ENCODE measurements around the gene IRF6.
"Not testable (repeated sequence)": the region's sequence is repeated elsewhere in the genome, so short reads cannot be mapped to it uniquely, and the experiment has no call there.

Gene IRF6

GRCh38 chr1:209822706-209823105, 16.8 kb upstream of the IRF6 start:
- DNase-seq, result no peak

GRCh38 chr1:209820986-209821385, 15.0 kb upstream of the IRF6 start:
- DNase-seq, result no peak

- no peak for DNase-seq
Observed at GRCh38 chr1:209819058-209819457, 13.1 kb upstream of the IRF6 start.

GRCh38 chr1:209817691-209818090, 11.7 kb upstream of the IRF6 start:
- DNase-seq, result no peak

GRCh38 chr1:209816923-209817322, 11.0 kb upstream of the IRF6 start:
- no peak for DNase-seq

- DNase-seq, result no peak
Observed at GRCh38 chr1:209815931-209816341, 10.0 kb upstream of the IRF6 start.

- DNase-seq, result no peak
Observed at GRCh38 chr1:209815490-209815889, 9.5 kb upstream of the IRF6 start.

GRCh38 chr1:209813902-209814301, 8.0 kb upstream of the IRF6 start:
- no peak for DNase-seq

- no peak for DNase-seq
Observed at GRCh38 chr1:209810783-209811182, 4.8 kb upstream of the IRF6 start.

GRCh38 chr1:209809611-209810010, 3.7 kb upstream of the IRF6 start:
- no peak for DNase-seq

GRCh38 chr1:209808059-209808581, 2.2 kb upstream of the IRF6 start:
- peak; percentile 29 for DNase-seq

- DNase-seq, result no peak
Observed at GRCh38 chr1:209807509-209807908, 1.6 kb upstream of the IRF6 start.

- no peak for DNase-seq
Observed at GRCh38 chr1:209805341-209805781, 581 bp downstream of the IRF6 start.

GRCh38 chr1:209803568-209803967, 2.4 kb downstream of the IRF6 start:
- no peak for DNase-seq

GRCh38 chr1:209802780-209803152, 3.2 kb downstream of the IRF6 start:
- DNase-seq, result no peak

- DNase-seq, result no peak
Observed at GRCh38 chr1:209802117-209802779, 3.7 kb downstream of the IRF6 start.

- no peak for DNase-seq
Observed at GRCh38 chr1:209800984-209801834, 4.7 kb downstream of the IRF6 start.

- no peak for DNase-seq
Observed at GRCh38 chr1:209797978-209798639, 7.8 kb downstream of the IRF6 start.

- DNase-seq, result not testable (repeated sequence)
Observed at GRCh38 chr1:209793711-209794110, 12.2 kb downstream of the IRF6 start.

- DNase-seq, result no peak
Observed at GRCh38 chr1:209791920-209792319, 14.0 kb downstream of the IRF6 start.

- DNase-seq, result no peak
Observed at GRCh38 chr1:209790286-209791193, 15.4 kb downstream of the IRF6 start.

GRCh38 chr1:209789245-209789644, 16.7 kb downstream of the IRF6 start:
- no peak for DNase-seq
